HG03139 (cell line): ENCODE measurements around the gene ZBTB37.
"Not testable (repeated sequence)": the region's sequence is repeated elsewhere in the genome, so short reads cannot be mapped to it uniquely, and the experiment has no call there.

Experiments used
- ATAC-seq: cut with Tn5 transposase; IDR thresholded peaks from one replicate; pipeline ENCODE4 v1.9.1; 2021; ENCODE audit not compliant: unreplicated experiment

ZBTB37 gene

DNA sequence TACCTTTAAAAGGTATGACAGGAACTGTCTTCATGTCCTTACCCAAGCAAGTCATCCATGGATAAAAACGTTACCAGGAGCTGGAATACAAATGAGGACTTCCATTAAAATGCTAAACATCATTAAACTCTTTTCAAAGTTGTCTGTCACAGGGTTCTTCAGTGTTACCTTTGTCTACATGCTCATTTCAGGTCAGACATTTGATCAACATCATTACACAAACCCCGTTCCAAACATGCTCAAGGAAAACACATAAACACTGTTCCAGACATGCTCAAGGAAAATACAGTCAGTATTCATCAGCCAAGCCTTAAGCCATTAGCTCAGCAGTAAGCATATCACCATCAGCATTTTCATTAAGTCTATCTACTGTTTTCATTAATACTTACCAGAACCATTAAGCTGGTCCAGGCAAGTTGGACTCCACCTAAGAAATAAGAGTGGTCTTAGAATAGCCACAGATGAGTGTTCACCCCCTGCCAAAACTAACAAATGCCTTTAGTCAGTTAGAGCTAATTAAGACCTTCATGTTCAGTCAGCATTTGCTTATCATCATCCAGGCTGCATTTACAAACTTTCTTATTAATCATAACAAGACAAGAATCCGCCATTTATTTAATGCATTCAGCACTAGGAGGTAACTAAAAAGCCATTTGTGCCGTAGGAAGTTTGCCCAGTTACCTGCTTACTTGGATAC is 2.6 kb upstream of the ZBTB37 start:
- ATAC-seq: no peak

DNA sequence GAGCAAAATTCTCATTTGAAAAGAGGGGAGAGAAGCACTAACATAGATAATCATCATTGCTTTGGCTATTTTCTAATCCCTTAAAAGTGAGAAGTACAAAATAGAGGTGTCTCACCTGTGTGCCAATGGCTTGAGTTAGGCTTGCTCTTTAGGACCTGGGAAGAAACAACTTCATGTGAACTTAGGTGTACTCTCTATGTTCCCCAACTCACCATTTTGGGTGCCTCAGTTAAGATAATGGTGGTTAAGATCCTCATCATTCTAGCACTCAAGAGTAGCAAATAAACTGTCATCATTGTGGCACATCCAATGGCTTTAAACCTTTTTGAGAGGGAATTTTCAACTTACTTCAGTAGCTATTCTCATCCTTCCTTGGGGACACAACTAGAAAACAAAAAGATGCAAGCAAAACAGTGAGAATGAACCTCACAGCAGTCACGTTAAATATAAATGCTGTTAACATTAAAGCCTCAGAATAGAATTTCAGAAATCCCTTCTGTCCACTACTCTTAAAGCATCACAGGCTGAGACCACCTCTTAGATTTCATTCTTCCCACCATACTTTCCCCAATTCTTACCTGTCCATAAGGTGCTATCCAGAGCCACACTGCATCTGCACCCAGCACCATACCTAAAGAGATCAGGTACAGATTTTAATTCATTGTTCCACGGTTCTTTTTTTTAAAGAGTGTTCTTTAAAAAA is 1.6 kb upstream of the ZBTB37 start:
- ATAC-seq: no peak

DNA sequence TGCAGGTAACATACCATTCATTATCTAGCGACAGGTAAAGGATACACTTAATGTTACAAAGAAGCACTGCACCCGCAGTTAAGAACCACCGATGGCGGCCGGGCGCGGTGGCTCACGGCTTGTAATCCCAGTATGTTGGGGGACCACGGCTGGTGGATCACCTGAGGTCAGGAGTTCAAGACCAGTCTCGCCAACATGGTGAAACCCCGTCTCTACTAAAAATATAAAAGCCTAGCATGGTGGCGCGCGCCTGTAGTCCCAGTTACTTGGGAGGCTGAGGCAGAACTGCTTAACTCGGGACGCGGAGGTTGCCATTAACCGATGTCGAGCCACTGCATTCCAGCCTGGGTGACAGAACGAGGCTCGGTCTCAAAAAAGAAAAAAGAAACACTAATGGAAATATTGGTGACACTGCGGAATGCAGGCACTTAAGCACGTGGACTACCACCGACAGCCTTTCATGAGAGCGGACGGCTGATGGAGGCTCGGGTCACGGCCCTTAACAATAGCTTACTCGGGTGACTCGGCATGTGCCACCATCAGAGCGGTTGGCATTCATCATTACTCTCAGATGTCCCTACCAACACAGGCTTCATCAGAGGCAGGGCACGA is 933 bp upstream of the ZBTB37 start:
- no peak for ATAC-seq

GRCh38 chr1:173867753-173868265 is 371 bp upstream of the ZBTB37 start, which contains the start of gene GAS5:
Gene GAS5 (minus strand): TSS chr1:173867989.
- peak; percentile 60 for ATAC-seq

DNA sequence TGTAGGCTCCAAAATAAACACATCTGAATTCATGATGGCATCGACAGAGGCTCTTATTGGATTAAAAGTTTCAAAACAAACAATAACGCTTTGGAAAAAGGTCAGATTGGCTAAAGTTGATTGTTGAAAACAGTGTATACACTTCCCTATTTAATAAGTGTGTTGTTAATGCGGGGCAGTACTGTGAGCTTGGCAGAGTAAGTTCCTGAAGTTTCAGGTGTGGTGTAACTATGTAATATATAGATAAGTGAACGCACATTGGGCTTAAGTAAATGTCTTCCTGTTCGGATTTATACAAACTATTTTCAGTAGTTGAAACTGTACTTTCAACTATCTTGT is 810 bp downstream of the ZBTB37 start:
- no peak for ATAC-seq

GRCh38 chr1:173870252-173871075 is 2.3 kb downstream of the ZBTB37 start:
- ATAC-seq: no peak

- ATAC-seq: no peak
Measured at GRCh38 chr1:173871091-173871490, 2.9 kb downstream of the ZBTB37 start.

GRCh38 chr1:173871500-173871899 is 3.3 kb downstream of the ZBTB37 start:
- no peak for ATAC-seq

DNA sequence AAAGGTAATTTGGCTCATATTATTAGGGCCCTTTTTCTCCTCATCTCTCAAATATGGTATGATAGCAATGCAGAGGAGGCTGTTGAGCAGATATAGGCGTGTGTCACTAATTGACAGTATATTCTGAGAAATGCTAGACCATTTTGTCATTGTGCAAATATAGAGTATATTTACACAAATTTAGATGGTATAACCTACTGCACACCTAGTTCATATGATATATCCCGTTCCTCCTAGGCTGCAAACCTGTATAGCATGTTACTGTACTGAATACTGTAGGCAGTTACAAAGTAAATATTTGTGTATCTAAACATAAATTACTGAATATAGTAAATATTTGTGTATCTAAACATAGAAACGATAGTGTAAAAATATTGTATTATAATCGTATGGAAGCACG is 8.6 kb downstream of the ZBTB37 start:
- ATAC-seq: no peak

DNA sequence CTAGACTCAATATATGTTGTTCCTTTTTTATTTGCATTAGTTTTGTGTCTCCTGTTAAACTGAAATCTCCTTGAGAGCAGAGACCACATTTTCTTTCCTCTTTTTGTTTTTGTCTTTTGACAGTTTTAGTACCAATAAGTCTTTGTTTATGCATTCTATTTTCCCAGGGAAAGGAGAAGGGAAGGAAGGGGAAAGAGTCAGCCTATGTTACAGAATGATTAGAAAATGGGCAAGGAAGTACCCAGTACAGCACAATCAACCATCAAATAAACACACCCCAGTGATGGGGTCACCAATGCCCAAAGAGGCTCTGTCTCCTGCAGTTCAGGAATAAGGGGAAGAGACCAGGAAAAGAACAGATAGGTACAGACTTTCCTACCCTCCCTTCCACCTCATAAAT is 10.1 kb downstream of the ZBTB37 start:
- no peak for ATAC-seq

GRCh38 chr1:173881117-173881516 is 12.9 kb downstream of the ZBTB37 start:
- not testable (repeated sequence) for ATAC-seq

DNA sequence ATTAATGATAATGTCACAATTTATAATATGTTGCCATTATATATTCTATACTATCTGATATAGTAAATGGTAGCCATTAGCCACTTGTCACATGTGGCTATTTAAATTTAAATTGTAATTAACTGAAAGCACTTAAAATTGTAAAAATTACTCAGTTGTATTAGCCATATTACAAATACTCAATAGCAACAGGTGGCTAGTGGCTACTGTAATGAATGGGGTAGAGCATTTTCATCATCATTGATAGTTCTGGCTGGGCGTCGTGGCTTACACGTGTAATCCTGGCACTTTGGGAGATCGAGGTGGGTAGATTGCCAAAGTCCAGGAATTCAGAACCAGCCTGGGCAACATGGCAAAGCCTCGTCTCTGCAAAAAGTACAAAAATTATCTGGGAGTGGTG is 16.5 kb downstream of the ZBTB37 start:
- ATAC-seq: no peak

DNA sequence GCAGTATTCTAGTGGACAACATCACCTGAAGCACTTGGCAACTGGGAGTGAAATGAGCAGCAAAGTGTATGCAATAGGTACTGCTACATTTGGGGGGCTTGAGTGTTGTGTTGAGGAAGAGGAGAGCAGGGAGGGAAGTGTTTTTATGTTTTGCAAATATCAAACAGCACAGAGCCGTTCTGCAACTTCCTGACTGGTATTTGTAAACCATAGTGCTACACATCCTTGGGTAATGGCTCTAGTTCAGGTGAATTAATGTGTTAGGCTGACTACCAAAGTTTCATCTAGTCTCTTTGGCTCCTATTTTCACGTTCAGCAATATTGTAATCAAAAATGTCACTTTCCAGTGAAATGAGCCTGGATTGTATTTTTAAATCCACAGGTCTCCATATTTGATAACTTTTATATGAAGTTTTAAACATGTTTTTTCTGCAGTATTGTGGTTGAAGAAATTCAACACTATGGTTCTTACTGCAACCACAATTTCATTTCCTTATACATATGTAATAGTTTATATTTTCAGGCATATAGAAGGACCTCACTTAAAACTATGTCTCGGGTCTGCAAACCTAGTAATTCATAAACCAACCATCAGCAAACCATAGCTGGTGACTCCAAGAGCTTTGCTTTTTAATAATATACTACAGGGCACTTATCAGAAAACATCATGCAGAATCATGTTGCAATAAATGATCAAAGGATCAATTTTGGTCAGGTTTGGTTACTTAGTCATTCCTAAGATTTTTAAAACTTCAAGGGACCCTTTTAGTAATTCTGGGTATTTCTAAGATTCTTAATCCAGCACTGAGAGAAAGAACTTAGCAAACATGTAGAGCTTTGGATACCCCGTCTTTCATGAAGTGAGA is 18.8 kb downstream of the ZBTB37 start:
- ATAC-seq: no peak

GRCh38 chr1:173887627-173888026 is 19.4 kb downstream of the ZBTB37 start:
- no peak for ATAC-seq

DNA sequence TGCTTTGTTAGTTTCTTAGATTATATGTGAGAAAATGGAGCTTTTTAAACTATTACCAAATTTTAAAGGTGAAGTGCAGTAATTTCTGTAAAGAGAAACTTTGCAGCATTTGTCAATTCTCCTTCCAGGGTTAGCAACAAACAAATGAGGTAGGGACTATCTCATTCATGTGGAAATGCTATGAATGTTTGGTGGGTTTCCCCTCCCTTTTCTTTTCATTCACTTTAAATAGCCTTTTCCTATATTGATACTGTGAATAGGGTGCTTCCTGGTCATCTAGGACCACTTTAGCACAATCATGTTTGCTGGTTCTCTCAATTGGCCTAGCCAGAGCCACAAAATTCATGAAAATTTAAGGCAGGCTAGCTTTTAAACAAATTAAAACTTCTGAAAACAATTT is 20.6 kb downstream of the ZBTB37 start:
- ATAC-seq: no peak

DNA sequence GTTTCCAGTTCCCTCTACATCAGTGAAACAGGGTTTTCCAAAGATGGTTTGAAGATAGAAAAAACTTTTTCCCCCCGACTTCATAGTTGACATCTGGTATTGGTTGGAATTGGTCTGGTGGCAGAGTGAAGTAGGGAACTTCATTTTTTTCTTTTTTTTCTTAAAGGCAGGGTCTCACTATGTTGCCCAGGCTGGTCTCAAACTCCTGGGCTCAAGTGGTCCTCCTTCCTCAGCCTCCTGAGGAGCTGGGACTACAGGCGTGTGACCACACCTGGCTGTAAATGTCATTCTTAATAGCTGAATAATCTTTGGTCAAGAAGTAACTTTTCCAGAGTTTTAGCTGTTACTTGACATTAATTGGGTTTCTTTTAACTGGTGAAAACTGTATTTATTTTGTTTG is 21.7 kb downstream of the ZBTB37 start:
- no peak for ATAC-seq

- ATAC-seq: no peak
Measured at GRCh38 chr1:173893611-173894010, 25.4 kb downstream of the ZBTB37 start.

GRCh38 chr1:173894189-173894588 is 26.0 kb downstream of the ZBTB37 start:
- ATAC-seq: no peak

GRCh38 chr1:173900427-173900826 is 32.2 kb downstream of the ZBTB37 start:
- no peak for ATAC-seq

DNA sequence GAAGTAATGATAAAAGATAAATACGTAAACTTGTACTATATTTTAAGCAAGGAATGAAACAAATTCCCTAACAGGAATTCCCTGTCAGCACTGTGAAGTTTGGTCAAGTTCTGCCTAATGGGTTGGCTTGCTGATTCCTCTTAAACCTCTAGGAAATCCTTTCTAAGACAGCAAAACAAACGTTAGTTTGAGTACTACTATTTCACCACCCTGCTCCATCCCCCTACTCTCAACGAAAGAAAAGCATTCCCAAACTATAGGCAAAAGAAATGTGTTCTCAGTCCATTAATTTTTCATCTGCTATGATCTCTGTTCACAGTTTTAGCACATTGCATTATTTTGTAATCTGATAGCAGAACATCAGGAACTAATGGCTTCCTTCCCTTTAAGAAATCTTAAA is 32.8 kb downstream of the ZBTB37 start:
- ATAC-seq: no peak
